ENCODE measurements around the gene GPRC5B.

The GPRC5B gene

DNA sequence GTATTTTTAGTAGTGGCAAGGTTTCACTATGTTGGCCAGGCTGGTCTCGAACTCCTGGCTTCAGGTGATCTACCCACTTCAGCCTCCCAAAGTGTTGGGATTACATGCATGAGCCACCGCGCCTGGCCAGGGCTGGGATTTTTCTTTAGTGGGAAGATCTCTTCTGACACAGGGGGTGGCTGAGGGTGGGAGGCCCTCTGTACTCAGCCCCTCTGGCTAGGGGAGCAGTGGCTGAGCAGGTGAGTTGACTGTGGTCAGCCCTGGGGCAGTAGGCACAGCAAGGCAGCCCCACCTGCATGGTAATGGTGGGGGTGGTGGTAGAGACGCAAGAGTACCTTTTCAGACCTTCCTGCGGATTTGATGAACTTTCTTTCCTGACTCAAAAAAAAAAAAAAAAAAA is 12.3 kb upstream of the GPRC5B start:
- no peaks in the 10 kb centered on the region for H3K27me3 ChIP-seq (replicated peaks; ENCODE audit: control insufficient read depth, insufficient read depth, low read length)

GRCh38 chr16:19894586-19894985 is 9.9 kb upstream of the GPRC5B start:
- Histone ChIP-seq H3K27me3 (replicated peaks; ENCODE audit: control insufficient read depth, insufficient read depth, low read length) (no peaks in the 10 kb centered on the region), H3K36me3 (ENCODE audit: control insufficient read depth, insufficient read depth, low read length) (no peaks in the 10 kb centered on the region), H3K4me3 (replicated peaks; ENCODE audit: low read depth, low read length) (no peak overlapping the region)
- TF ChIP-seq, protein P1, sequence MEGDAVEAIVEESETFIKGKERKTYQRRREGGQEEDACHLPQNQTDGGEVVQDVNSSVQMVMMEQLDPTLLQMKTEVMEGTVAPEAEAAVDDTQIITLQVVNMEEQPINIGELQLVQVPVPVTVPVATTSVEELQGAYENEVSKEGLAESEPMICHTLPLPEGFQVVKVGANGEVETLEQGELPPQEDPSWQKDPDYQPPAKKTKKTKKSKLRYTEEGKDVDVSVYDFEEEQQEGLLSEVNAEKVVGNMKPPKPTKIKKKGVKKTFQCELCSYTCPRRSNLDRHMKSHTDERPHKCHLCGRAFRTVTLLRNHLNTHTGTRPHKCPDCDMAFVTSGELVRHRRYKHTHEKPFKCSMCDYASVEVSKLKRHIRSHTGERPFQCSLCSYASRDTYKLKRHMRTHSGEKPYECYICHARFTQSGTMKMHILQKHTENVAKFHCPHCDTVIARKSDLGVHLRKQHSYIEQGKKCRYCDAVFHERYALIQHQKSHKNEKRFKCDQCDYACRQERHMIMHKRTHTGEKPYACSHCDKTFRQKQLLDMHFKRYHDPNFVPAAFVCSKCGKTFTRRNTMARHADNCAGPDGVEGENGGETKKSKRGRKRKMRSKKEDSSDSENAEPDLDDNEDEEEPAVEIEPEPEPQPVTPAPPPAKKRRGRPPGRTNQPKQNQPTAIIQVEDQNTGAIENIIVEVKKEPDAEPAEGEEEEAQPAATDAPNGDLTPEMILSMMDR (IDR thresholded peaks at IDR 0.05; ENCODE audit: insufficient read depth, low read length, poor library complexity, severe bottlenecking) = no peak
- no peak for DNase-seq (ENCODE audit: extremely low read depth, insufficient read length)

More for the DNA sequence above, 12.3 kb upstream of the GPRC5B start:
- TF ChIP-seq, protein P1 (IDR thresholded peaks at IDR 0.05; ENCODE audit: insufficient read depth, low read length, poor library complexity, severe bottlenecking) = no peak
- no peak for DNase-seq (ENCODE audit: extremely low read depth, insufficient read length)
- Histone ChIP-seq H3K36me3 (ENCODE audit: control insufficient read depth, insufficient read depth, low read length) (no peaks in the 10 kb centered on the region), H3K4me3 (replicated peaks; ENCODE audit: low read depth, low read length) (no peak overlapping the region)

- Histone ChIP-seq H3K36me3 (ENCODE audit: control insufficient read depth, insufficient read depth, low read length) (no peaks in the 10 kb centered on the region), H3K27me3 (replicated peaks; ENCODE audit: control insufficient read depth, insufficient read depth, low read length) (no peaks in the 10 kb centered on the region), H3K4me3 (replicated peaks; ENCODE audit: low read depth, low read length) (no peak overlapping the region)
- TF ChIP-seq, protein P1 (IDR thresholded peaks at IDR 0.05; ENCODE audit: insufficient read depth, low read length, poor library complexity, severe bottlenecking) = no peak
- DNase-seq (ENCODE audit: extremely low read depth, insufficient read length) = no peak
These were observed 8.3 kb upstream of the GPRC5B start for GRCh38 chr16:19892902-19893301.

DNA sequence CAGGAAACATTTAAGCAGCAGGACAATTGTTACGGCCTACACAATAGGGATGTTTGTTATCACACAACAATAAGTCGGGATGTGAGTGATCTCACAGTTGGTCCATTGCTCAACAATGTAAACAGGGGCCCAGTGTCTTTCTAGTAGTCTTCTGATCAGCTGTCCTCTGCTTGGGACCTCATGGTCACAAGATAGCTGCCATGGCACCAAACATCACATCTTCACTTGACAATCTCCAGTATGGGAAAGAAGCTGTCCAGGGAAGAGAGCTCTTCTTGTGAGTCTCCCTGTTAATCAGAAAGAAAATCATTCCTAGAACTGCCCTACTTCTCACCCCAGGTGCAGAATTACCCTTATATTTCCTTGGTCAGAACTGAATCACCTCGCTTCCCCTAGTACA is 6.3 kb upstream of the GPRC5B start:
- Histone ChIP-seq H3K36me3 (ENCODE audit: control insufficient read depth, insufficient read depth, low read length) (no peaks in the 10 kb centered on the region), H3K4me3 (replicated peaks; ENCODE audit: low read depth, low read length) (no peak overlapping the region), H3K27me3 (replicated peaks; ENCODE audit: control insufficient read depth, insufficient read depth, low read length) (no peaks in the 10 kb centered on the region)
- DNase-seq (ENCODE audit: extremely low read depth, insufficient read length) = no peak
- TF ChIP-seq, protein P1 (IDR thresholded peaks at IDR 0.05; ENCODE audit: insufficient read depth, low read length, poor library complexity, severe bottlenecking) = no peak

DNA sequence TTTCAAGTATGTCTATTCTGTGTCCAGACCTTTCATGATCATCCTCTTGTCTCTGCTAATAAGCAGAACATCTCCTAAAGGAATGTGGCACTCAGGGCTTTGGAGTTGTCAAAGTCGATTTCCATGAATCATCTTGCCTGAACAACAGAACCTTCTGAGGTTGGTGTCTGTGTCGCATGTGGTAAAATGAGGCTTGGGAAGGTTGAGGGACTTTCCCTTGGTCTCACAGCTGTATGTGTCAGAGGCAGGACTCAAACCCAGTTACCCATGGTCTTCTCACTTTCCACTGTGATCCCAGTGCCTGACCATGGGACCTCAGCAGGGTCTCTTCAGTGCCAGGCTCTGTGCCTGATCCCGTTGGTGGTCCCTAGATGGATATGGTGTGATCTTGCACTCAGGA is 4.2 kb upstream of the GPRC5B start:
- H3K36me3 ChIP-seq (ENCODE audit: control insufficient read depth, insufficient read depth, low read length) = no peaks in the 10 kb centered on the region
- no peak overlapping the region for H3K4me3 ChIP-seq (replicated peaks; ENCODE audit: low read depth, low read length)
- no peak for DNase-seq (ENCODE audit: extremely low read depth, insufficient read length)
- TF ChIP-seq, protein P1 (IDR thresholded peaks at IDR 0.05; ENCODE audit: insufficient read depth, low read length, poor library complexity, severe bottlenecking) = no peak
- H3K27me3 ChIP-seq (replicated peaks; ENCODE audit: control insufficient read depth, insufficient read depth, low read length) = no peaks in the 10 kb centered on the region; the same call in 1 of the 2 replicates

Data from GM06990 (cell line).